A673 (cell line): ENCODE data around the gene ACADL. TPM values are rescaled to one million over a fixed set of nuclear protein-coding genes. Genes with fewer than 3 reads are reported as not detected.

ENCODE experiments used
- BruUV-seq: library from RNA; stranded (reverse); fragments of 400-500 nt; replicated peaks from 2 replicates; lab custom pipeline; 2021; lab: Mats Ljungman, UMichigan
- CTCF ChIA-PET: fragments of 300-600 bp; sonication (Branson Sonifier 250); formaldehyde crosslinking; loops from one replicate; lab custom pipeline; 2022; ENCODE audit warnings: antibody characterized with exemption; lab: Charles Lee
- POLR2A ChIA-PET: fragments of 300-600 bp; sonication (Branson Sonifier 250); formaldehyde crosslinking; loops from one replicate; lab custom pipeline; 2022; ENCODE audit warnings: antibody characterized with exemption; ENCODE audit not compliant: low non-redundant PET; lab: Charles Lee
- DNase-seq: peaks from one replicate; pipeline ENCODE4 v3.0.0-alpha.2; 2015; ENCODE audit warnings: low spot score
- H3K27ac ChIP-seq: fragments of 200-600 bp; sonication (generic); 2 replicates; pipeline ENCODE4 v1.5.1; 2016; ENCODE audit warnings: mixed run types, low read depth, mild to moderate bottlenecking, mixed read lengths, antibody characterized with exemption, low read length; ENCODE audit not compliant: poor library complexity, severe bottlenecking
- H3K27me3 ChIP-seq: fragments of 200-600 bp; sonication (generic); replicated peaks from 2 replicates; pipeline ENCODE4 v1.6.1; 2017; ENCODE audit warnings: mixed run types, low read depth, mild to moderate bottlenecking, mixed read lengths, antibody characterized with exemption, low read length; ENCODE audit not compliant: insufficient read depth, poor library complexity
- H3K36me3 ChIP-seq: fragments of 200-600 bp; sonication (generic); 2 replicates; pipeline ENCODE4 v1.6.1; 2016; ENCODE audit warnings: mixed run types, mild to moderate bottlenecking, mixed read lengths, antibody characterized with exemption, low read length; ENCODE audit not compliant: insufficient read depth, poor library complexity, severe bottlenecking
- H3K4me1 ChIP-seq: fragments of 200-600 bp; sonication (generic); 2 replicates; pipeline ENCODE4 v1.6.1; 2017; ENCODE audit warnings: mixed run types, mild to moderate bottlenecking, mixed read lengths, antibody characterized with exemption, low read length; ENCODE audit not compliant: insufficient read depth, poor library complexity, severe bottlenecking
- H3K4me3 ChIP-seq: fragments of 200-600 bp; sonication (generic); 2 replicates; pipeline ENCODE4 v1.5.1; 2016; ENCODE audit warnings: low read depth, mixed run types, mild to moderate bottlenecking, mixed read lengths, low read length; ENCODE audit not compliant: poor library complexity, severe bottlenecking
- H3K9me3 ChIP-seq: fragments of 200-600 bp; sonication (generic); 2 replicates; pipeline ENCODE4 v1.6.1; 2016; ENCODE audit warnings: mixed run types, low read depth, mild to moderate bottlenecking, mixed read lengths, antibody characterized with exemption, low read length; ENCODE audit not compliant: poor library complexity, severe bottlenecking
- EZH2 ChIP-seq: fragments of 200-600 bp; sonication (generic); IDR thresholded peaks from 2 replicates; pipeline ENCODE4 v1.6.1; 2017; ENCODE audit warnings: borderline replicate concordance, low read depth, mild to moderate bottlenecking, mixed read lengths, antibody characterized with exemption, low read length; ENCODE audit not compliant: poor library complexity, severe bottlenecking
- intact Hi-C: fragments of 100-400 bp; cut with micrococcal nuclease; formaldehyde crosslinking; loops from one replicate; pipeline ENCODE4 v1.10.0; 2022; ENCODE audit not compliant: unreplicated experiment
- total RNA-seq: library from RNA; stranded (reverse); gene quantifications from 2 replicates; pipeline ENCODE4 v1.2.3, GENCODE V29; 2021
- TF ChIP-seq, protein P1 (sequence below): fragments of 300-800, 200-600 bp; sonication (generic); conservative IDR thresholded peaks from 2 replicates; pipeline ENCODE4 v1.5.1; 2017; ENCODE audit warnings: low read depth, mild to moderate bottlenecking, antibody characterized with exemption, low read length, moderate library complexity, mixed read lengths

ACADL gene
- total RNA-seq, 1 experiment from 2014 or later, result not detected

DNA sequence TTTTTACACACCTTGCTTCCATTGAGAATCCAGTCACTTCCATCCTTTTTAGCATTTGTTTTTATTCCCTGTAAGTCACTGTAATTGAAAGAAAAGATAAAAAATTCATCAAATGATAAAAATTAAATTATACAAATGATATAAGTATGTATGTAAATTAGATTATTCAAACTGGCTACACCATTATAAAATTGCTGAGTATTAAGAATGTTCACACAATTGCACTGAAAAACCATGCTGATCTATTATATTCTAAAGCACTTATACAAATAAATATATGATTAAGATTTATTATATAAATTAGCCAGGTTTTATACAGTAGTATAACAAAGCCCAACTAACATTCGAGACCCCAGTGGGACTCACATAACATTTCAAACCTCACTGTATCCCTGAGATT, 15.1 kb downstream of the ACADL start:
- intact Hi-C loops, result no loop called here
- TF ChIP-seq, protein P1, sequence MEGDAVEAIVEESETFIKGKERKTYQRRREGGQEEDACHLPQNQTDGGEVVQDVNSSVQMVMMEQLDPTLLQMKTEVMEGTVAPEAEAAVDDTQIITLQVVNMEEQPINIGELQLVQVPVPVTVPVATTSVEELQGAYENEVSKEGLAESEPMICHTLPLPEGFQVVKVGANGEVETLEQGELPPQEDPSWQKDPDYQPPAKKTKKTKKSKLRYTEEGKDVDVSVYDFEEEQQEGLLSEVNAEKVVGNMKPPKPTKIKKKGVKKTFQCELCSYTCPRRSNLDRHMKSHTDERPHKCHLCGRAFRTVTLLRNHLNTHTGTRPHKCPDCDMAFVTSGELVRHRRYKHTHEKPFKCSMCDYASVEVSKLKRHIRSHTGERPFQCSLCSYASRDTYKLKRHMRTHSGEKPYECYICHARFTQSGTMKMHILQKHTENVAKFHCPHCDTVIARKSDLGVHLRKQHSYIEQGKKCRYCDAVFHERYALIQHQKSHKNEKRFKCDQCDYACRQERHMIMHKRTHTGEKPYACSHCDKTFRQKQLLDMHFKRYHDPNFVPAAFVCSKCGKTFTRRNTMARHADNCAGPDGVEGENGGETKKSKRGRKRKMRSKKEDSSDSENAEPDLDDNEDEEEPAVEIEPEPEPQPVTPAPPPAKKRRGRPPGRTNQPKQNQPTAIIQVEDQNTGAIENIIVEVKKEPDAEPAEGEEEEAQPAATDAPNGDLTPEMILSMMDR, result no peak
- no peak for TF ChIP-seq EZH2
- no peak overlapping the region for H3K4me3 ChIP-seq
- peaks cover 2% of the 10 kb centered on the region for H3K27me3 ChIP-seq
- no peaks in the 10 kb centered on the region for H3K4me1 ChIP-seq
- no TSS peak for BruUV-seq
- ChIA-PET POLR2A (no interaction called here), CTCF (no interaction called here)
- H3K9me3 ChIP-seq, result no peaks in the 10 kb centered on the region
- H3K27ac ChIP-seq, result no peak overlapping the region
- no peak for DNase-seq
- no peaks in the 10 kb centered on the region for H3K36me3 ChIP-seq

DNA sequence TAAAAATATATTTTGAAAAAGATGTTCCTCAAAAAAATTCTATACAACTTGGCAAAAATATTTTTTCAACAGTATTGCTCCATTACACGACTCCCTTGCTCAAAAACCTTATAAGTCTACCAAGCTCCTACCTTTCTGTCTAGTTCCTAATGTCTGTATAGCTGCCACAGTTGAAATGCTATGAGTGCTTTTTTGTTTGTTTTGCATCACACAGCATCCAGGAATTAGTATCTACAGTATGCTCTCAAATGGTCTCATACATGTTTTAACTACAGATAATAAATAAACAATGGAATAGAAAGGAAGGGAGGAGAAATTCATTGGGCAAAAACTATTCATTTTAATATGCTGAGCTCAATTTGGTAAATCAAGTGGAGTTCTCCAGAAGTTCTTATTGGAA, 17.3 kb downstream of the ACADL start:
- no TSS peak for BruUV-seq
- intact Hi-C loops, result no loop called here
- no peaks in the 10 kb centered on the region for H3K4me1 ChIP-seq
- H3K4me3 ChIP-seq, result no peak overlapping the region
- no peaks in the 10 kb centered on the region for H3K36me3 ChIP-seq
- no peak for TF ChIP-seq EZH2
- TF ChIP-seq, protein P1, result no peak
- no peak for DNase-seq
- peaks cover 3% of the 10 kb centered on the region for H3K27me3 ChIP-seq
- ChIA-PET CTCF (no interaction called here), POLR2A (no interaction called here)
- H3K9me3 ChIP-seq, result no peaks in the 10 kb centered on the region
- no peak overlapping the region for H3K27ac ChIP-seq

DNA sequence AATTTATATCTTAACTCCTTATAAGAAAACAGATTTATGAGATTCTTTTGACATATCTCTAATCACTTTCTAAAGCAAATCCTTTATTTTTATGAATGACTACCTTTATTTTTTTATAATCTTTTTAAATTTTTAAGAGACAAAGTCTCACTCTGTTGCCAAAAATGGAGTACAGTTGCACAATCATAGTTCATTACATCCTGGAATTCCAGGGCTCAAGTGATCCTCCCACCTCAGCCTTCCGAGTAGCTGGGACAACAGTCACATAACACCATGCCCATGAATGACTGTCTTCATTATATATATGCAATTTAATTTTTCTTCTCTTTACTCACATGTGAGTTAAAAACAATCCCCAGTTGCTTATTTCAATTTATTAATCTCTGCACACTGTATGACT, 21.7 kb downstream of the ACADL start:
- Histone ChIP-seq H3K27me3 (peaks cover 9% of the 10 kb centered on the region), H3K27ac (no peak overlapping the region), H3K4me1 (peaks cover 5% of the 10 kb centered on the region), H3K9me3 (no peaks in the 10 kb centered on the region), H3K36me3 (no peaks in the 10 kb centered on the region), H3K4me3 (no peak overlapping the region)
- POLR2A ChIA-PET, result no interaction called here
- TF ChIP-seq, protein P1, result no peak
- no peak for TF ChIP-seq EZH2
- no TSS peak for BruUV-seq
- intact Hi-C loops, result no loop called here
- DNase-seq, result no peak
- CTCF ChIA-PET, result no interaction called here
